ENCODE results near the gene IL4R. TPM values are rescaled to one million over a fixed set of nuclear protein-coding genes. Genes with fewer than 3 reads are reported as not detected.

The IL4R gene
- total and polyA plus RNA-seq, 2 of the 13 experiments (the other 11 are each of a cell fraction or from before 2014, with no cell fraction given), result 15.9 to 49.6 TPM

DNA sequence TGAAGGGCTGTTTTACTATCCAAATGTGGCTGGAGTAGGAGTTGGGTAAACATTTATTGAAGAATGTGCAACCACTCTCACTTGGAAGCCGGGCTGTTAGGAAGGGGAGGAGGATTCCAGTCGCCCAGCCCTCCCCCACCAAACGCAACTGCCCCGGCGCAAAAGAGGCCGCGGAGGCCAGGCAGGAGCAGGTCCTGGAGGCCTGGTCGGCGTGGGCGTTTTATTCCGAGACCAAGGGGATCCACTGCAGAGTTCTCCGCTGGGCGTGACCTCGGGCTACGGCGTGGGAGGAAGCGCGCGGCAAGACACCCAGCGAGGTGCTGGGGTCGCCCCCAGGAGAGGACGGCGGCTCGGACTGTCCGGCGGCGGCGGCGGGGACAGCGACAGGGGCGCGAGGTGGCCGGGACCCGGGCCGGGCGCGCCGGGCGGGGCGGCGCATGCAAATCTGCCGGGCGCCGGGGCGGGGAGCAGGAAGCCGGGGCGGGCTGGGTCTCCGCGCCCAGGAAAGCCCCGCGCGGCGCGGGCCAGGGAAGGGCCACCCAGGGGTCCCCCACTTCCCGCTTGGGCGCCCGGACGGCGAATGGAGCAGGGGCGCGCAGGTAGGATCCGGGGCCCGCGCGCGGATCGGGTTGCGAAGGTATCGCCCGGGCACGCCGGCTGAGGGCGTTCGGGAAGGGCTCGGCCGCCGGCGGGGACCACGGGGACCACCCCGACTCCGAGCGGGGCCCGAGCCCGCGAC lies at the start of gene IL4R (continued):
- TF ChIP-seq PRMT3 (CRISPR knock-in tag; IDR thresholded peaks at IDR 0.05; ENCODE audit: borderline replicate concordance, low read depth) (no peak), MAFG (CRISPR knock-in tag; IDR thresholded peaks at IDR 0.05) (no peak), MAF1 (CRISPR knock-in tag; IDR thresholded peaks at IDR 0.05; ENCODE audit: borderline replicate concordance) (0 out of 2 replicates have a peak, but pooled peaks have one; percentile 49), FOXK1 (CRISPR knock-in tag; IDR thresholded peaks at IDR 0.05; ENCODE audit: borderline replicate concordance, low read depth) (no peak), ZMYM3 (CRISPR knock-in tag; IDR thresholded peaks at IDR 0.05) (peak; percentile 92; the same call in 1 of the 2 replicates), ZNF331 (CRISPR knock-in tag; IDR thresholded peaks at IDR 0.05) (peak; percentile 61; the same call in 1 of the 2 replicates), RFXAP (CRISPR knock-in tag; IDR thresholded peaks at IDR 0.05; ENCODE audit: borderline replicate concordance) (peak; percentile 72; the same call in 1 of the 2 replicates), NFE2L1 (CRISPR knock-in tag; IDR thresholded peaks at IDR 0.05; ENCODE audit: borderline replicate concordance) (no peak), CBX1 (IDR thresholded peaks at IDR 0.05; ENCODE audit: low read depth) (peak; percentile 54), ZNF446 (CRISPR knock-in tag; IDR thresholded peaks at IDR 0.05) (0 out of 2 replicates have a peak, but pooled peaks have one; percentile 30), NR2F1 (CRISPR knock-in tag; IDR thresholded peaks at IDR 0.05) (no peak), ZNF10 (CRISPR knock-in tag; IDR thresholded peaks at IDR 0.05; ENCODE audit: borderline replicate concordance, low read depth) (no peak), GABPA (IDR thresholded peaks at IDR 0.05; ENCODE audit: low read depth, low read length) (no peak), GABPA (CRISPR knock-in tag; IDR thresholded peaks at IDR 0.05; ENCODE audit: low read depth) (0 out of 2 replicates have a peak, but pooled peaks have one; percentile 32), ZNF567 (CRISPR knock-in tag; IDR thresholded peaks at IDR 0.05; ENCODE audit: borderline replicate concordance) (no peak), NR1H2 (CRISPR knock-in tag; IDR thresholded peaks at IDR 0.05; ENCODE audit: borderline replicate concordance, low read depth) (no peak), ZNF577 (CRISPR knock-in tag; IDR thresholded peaks at IDR 0.05; ENCODE audit: borderline replicate concordance, low read depth) (no peak), SMARCE1 (IDR thresholded peaks at IDR 0.05; ENCODE audit: borderline replicate concordance) (no peak), ZNF629 (CRISPR knock-in tag; conservative IDR thresholded peaks at IDR 0.05) (no peak), HOXA9 (CRISPR knock-in tag; IDR thresholded peaks at IDR 0.05; ENCODE audit: borderline replicate concordance) (no peak)
- TF ChIP-seq, protein P1, sequence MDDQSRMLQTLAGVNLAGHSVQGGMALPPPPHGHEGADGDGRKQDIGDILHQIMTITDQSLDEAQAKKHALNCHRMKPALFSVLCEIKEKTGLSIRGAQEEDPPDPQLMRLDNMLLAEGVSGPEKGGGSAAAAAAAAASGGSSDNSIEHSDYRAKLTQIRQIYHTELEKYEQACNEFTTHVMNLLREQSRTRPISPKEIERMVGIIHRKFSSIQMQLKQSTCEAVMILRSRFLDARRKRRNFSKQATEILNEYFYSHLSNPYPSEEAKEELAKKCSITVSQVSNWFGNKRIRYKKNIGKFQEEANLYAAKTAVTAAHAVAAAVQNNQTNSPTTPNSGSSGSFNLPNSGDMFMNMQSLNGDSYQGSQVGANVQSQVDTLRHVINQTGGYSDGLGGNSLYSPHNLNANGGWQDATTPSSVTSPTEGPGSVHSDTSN (CRISPR knock-in tag; IDR thresholded peaks at IDR 0.05; ENCODE audit: borderline replicate concordance), result no peak
- TF ChIP-seq, protein P2, sequence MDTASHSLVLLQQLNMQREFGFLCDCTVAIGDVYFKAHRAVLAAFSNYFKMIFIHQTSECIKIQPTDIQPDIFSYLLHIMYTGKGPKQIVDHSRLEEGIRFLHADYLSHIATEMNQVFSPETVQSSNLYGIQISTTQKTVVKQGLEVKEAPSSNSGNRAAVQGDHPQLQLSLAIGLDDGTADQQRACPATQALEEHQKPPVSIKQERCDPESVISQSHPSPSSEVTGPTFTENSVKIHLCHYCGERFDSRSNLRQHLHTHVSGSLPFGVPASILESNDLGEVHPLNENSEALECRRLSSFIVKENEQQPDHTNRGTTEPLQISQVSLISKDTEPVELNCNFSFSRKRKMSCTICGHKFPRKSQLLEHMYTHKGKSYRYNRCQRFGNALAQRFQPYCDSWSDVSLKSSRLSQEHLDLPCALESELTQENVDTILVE (CRISPR knock-in tag; IDR thresholded peaks at IDR 0.05), result peak; percentile 71; the same call in 1 of the 2 replicates
- TF ChIP-seq, protein P3, sequence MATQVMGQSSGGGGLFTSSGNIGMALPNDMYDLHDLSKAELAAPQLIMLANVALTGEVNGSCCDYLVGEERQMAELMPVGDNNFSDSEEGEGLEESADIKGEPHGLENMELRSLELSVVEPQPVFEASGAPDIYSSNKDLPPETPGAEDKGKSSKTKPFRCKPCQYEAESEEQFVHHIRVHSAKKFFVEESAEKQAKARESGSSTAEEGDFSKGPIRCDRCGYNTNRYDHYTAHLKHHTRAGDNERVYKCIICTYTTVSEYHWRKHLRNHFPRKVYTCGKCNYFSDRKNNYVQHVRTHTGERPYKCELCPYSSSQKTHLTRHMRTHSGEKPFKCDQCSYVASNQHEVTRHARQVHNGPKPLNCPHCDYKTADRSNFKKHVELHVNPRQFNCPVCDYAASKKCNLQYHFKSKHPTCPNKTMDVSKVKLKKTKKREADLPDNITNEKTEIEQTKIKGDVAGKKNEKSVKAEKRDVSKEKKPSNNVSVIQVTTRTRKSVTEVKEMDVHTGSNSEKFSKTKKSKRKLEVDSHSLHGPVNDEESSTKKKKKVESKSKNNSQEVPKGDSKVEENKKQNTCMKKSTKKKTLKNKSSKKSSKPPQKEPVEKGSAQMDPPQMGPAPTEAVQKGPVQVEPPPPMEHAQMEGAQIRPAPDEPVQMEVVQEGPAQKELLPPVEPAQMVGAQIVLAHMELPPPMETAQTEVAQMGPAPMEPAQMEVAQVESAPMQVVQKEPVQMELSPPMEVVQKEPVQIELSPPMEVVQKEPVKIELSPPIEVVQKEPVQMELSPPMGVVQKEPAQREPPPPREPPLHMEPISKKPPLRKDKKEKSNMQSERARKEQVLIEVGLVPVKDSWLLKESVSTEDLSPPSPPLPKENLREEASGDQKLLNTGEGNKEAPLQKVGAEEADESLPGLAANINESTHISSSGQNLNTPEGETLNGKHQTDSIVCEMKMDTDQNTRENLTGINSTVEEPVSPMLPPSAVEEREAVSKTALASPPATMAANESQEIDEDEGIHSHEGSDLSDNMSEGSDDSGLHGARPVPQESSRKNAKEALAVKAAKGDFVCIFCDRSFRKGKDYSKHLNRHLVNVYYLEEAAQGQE (IDR thresholded peaks at IDR 0.05; ENCODE audit: borderline replicate concordance in 1 of 2, low read depth in 1 of 2, low read length in 2 of 2), result no peak; a peak in 1 of 4 replicates

Data from HepG2 (cell line).